HEK293 (cell line): ENCODE data around the gene IDI1.
"Not testable (repeated sequence)": the region's sequence is repeated elsewhere in the genome, so short reads cannot be mapped to it uniquely, and the experiment has no call there.

Experiments used
- CTCF ChIA-PET: fragments of 350-600 bp; formaldehyde crosslinking; extraction: SDS; loops from one replicate; lab custom pipeline; 2021; ENCODE audit warnings: antibody characterized with exemption; lab: Yijun Ruan, JAX
- POLR2A ChIA-PET: fragments of 300-600 bp; formaldehyde crosslinking; extraction: SDS; loops from one replicate; lab custom pipeline; 2020; ENCODE audit warnings: antibody characterized with exemption, inconsistent platforms; lab: Yijun Ruan, JAX
- H3K27ac ChIP-seq: fragments of 200-500 bp; sonication (Bioruptor generic); 2 replicates; pipeline ENCODE4 v1.5.1; 2014; ENCODE audit warnings: low read depth, low read length, control low read depth, inconsistent platforms; ENCODE audit errors: extremely low read depth
- H3K36me3 ChIP-seq, 2 experiments: fragments of 200-500 bp in 1 of 2; sonication (Bioruptor generic) in 1 of 2; 1 replicate in 1 of 2; 2 replicates in 1 of 2; pipeline ENCODE4 v1.5.1; 2014 to 2017; ENCODE audit warnings: inconsistent platforms in 2 of 2, low read length in 2 of 2; ENCODE audit not compliant: control insufficient read depth in 2 of 2, insufficient read depth in 1 of 2
- H3K4me1 ChIP-seq: fragments of 200-500 bp; sonication (Bioruptor generic); 2 replicates; pipeline ENCODE4 v1.5.1; 2014; ENCODE audit warnings: mild to moderate bottlenecking, low read length, inconsistent platforms; ENCODE audit not compliant: control insufficient read depth, insufficient read depth
- H3K4me3 ChIP-seq: 2 replicates; pipeline ENCODE4 v1.5.1; 2011; ENCODE audit warnings: low read depth, mild to moderate bottlenecking, control low read depth, low read length, moderate library complexity
- H3K9me3 ChIP-seq: fragments of 200-500 bp; sonication (Bioruptor generic); 2 replicates; pipeline ENCODE4 v1.5.1; 2014; ENCODE audit warnings: low read depth, low read length, inconsistent platforms; ENCODE audit not compliant: control insufficient read depth, insufficient read depth
- HOXA7 ChIP-seq: sonication (generic); formaldehyde crosslinking; IDR thresholded peaks from 2 replicates; pipeline ENCODE4 v1.8.1; 2022; ENCODE audit warnings: missing genetic modification reagents, borderline replicate concordance
- KLF10 ChIP-seq: fragments of 450-650 bp; IDR thresholded peaks from 2 replicates; pipeline ENCODE4 v1.5.1; 2018; ENCODE audit warnings: missing biosample characterization, mild to moderate bottlenecking, missing genetic modification characterization
- ZBTB1 ChIP-seq: fragments of 450-650 bp; formaldehyde crosslinking; IDR thresholded peaks from 2 replicates; pipeline ENCODE4 v1.5.1; 2016; ENCODE audit warnings: missing biosample characterization, missing genetic modification characterization
- ZBTB10 ChIP-seq: fragments of 450-650 bp; formaldehyde crosslinking; IDR thresholded peaks from 2 replicates; pipeline ENCODE4 v1.5.1; 2016; ENCODE audit warnings: missing biosample characterization, missing genetic modification characterization
- ZBTB17 ChIP-seq: fragments of 450-650 bp; formaldehyde crosslinking; IDR thresholded peaks from 2 replicates; pipeline ENCODE4 v1.5.1; 2016; ENCODE audit warnings: missing biosample characterization, missing genetic modification characterization
- ZBTB7A ChIP-seq: fragments of 450-650 bp; formaldehyde crosslinking; IDR thresholded peaks from 2 replicates; pipeline ENCODE4 v1.5.1; 2016; ENCODE audit warnings: low read depth, missing biosample characterization, missing genetic modification characterization
- ZNF23 ChIP-seq: fragments of 450-650 bp; formaldehyde crosslinking; IDR thresholded peaks from 2 replicates; pipeline ENCODE4 v1.5.1; 2016; ENCODE audit warnings: missing biosample characterization, missing genetic modification characterization, borderline replicate concordance
- ZNF248 ChIP-seq: fragments of 450-650 bp; formaldehyde crosslinking; IDR thresholded peaks from 2 replicates; pipeline ENCODE4 v1.5.1; 2017; ENCODE audit warnings: missing biosample characterization, missing genetic modification characterization
- ZNF37A ChIP-seq: fragments of 450-650 bp; IDR thresholded peaks from 2 replicates; pipeline ENCODE4 v1.5.1; 2018; ENCODE audit warnings: missing biosample characterization, missing genetic modification characterization
- ZNF747 ChIP-seq: fragments of 450-650 bp; formaldehyde crosslinking; IDR thresholded peaks from 2 replicates; pipeline ENCODE4 v1.5.1; 2016; ENCODE audit warnings: missing biosample characterization, missing genetic modification characterization
- TF ChIP-seq, protein P1 (sequence below): fragments of 450-650 bp; formaldehyde crosslinking; IDR thresholded peaks from 2 replicates; pipeline ENCODE4 v1.5.1; 2016; ENCODE audit warnings: missing biosample characterization, missing genetic modification characterization
- TF ChIP-seq, protein P2 (sequence below): fragments of 450-650 bp; formaldehyde crosslinking; optimal IDR thresholded peaks from 2 replicates; pipeline ENCODE3; 2016; ENCODE audit warnings: missing biosample characterization, mild to moderate bottlenecking, missing genetic modification characterization

IDI1 gene

DNA sequence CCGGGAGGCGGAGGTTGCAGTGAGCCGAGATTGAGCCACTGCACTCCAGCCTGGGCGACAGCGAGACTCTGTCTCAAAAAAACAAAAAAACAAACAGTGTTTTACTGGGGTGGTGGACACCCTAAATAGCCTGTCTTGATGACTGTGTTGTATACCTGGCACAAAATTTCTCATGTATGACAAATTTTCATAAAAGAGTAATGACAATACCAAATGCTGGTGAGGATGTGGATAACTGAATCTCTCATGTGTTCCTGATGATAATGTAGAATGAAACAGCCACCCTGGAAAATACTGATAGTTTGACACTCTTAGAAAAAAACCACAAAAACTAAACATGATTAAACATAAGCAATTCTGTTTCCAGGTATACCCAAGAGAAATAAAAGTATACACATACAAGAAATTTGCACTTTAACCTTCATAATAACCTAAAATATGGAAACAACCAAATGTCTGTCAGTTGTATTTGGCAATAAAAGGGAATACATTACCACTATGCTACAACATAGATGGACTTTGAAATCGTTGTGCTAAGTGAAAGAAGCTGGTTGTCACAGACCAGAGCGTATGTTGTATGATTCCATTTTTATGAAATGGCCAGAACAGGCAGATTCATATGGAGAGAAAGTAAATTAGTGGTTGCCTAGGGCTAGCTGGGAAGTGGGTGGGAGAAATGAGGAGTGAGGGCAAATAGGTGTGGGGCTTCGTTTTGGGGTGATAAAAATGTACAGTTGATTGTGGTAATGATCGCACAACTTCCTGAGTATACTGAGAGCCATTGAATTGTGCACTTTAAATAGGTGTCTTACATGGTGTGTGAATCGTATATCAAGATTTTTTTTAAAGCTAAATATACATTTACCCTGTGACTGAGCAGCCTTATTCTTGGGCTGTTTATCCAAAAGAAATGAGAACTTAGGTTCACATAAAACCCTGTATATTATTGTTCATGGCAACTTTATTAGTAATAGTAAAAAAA lies 19.8 kb upstream of the IDI1 start (continued):
- TF ChIP-seq, protein P1, sequence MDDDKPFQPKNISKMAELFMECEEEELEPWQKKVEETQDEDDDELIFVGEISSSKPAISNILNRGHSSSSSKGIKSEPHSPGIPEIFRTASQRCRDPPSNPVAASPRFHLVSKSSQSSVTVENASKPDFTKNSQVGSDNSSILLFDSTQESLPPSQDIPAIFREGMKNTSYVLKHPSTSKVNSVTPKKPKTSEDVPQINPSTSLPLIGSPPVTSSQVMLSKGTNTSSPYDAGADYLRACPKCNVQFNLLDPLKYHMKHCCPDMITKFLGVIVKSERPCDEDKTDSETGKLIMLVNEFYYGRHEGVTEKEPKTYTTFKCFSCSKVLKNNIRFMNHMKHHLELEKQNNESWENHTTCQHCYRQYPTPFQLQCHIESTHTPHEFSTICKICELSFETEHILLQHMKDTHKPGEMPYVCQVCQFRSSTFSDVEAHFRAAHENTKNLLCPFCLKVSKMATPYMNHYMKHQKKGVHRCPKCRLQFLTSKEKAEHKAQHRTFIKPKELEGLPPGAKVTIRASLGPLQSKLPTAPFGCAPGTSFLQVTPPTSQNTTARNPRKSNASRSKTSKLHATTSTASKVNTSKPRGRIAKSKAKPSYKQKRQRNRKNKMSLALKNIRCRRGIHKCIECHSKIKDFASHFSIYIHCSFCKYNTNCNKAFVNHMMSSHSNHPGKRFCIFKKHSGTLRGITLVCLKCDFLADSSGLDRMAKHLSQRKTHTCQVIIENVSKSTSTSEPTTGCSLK (tag by site-specific recombination): no peak
- TF ChIP-seq ZNF747 (tag by site-specific recombination): no peak
- TF ChIP-seq ZBTB17 (tag by site-specific recombination): no peak

GRCh38 chr10:1066734-1067133 lies 17.8 kb upstream of the IDI1 start:
- H3K4me3 ChIP-seq: not testable (repeated sequence)

DNA sequence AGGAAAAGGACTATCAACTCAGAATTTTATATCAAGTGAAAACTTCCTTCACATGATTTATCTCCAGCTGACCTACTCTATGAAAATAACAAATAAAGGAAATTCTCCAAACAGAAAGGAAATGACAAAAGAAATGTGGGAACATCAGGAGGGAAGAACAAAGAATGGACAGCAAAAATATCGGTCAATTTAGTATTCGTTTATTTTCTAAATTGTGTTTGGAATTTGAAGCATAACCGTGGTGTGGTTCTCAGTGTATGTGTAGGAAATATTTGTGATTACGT lies 16.0 kb upstream of the IDI1 start:
- no peak for TF ChIP-seq ZBTB1 (tag by site-specific recombination)
- no peak for TF ChIP-seq ZNF248
- no peak for TF ChIP-seq ZBTB10 (tag by site-specific recombination)
- TF ChIP-seq HOXA7: no peak
- TF ChIP-seq, protein P2, sequence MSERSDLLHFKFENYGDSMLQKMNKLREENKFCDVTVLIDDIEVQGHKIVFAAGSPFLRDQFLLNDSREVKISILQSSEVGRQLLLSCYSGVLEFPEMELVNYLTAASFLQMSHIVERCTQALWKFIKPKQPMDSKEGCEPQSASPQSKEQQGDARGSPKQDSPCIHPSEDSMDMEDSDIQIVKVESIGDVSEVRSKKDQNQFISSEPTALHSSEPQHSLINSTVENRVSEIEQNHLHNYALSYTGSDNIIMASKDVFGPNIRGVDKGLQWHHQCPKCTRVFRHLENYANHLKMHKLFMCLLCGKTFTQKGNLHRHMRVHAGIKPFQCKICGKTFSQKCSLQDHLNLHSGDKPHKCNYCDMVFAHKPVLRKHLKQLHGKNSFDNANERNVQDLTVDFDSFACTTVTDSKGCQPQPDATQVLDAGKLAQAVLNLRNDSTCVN (tag by site-specific recombination): no peak
- no peak for TF ChIP-seq ZBTB7A
- TF ChIP-seq ZNF37A (tag by site-specific recombination): no peak
- TF ChIP-seq ZNF23 (tag by site-specific recombination): no peak
- TF ChIP-seq KLF10 (tag by site-specific recombination): no peak
- Histone ChIP-seq H3K4me3 (no peak overlapping the region), H3K27ac (no peak overlapping the region), H3K9me3 (no peaks in the 10 kb centered on the region), H3K36me3 (peaks cover 0 to 9% of the 10 kb centered on the region in 2 experiments; a peak in 2 of 3 replicates), H3K4me1 (no peaks in the 10 kb centered on the region)
- CTCF ChIA-PET: interaction anchor here (0.6 kb wide), 2 partner anchors 77 to 867 kb away, joined by 3 read pairs; partner anchors contain the start of gene GTPBP4
- POLR2A ChIA-PET: no interaction called here

More at GRCh38 chr10:1066734-1067133, 17.8 kb upstream of the IDI1 start:
- H3K36me3 ChIP-seq, H3K27ac ChIP-seq, CTCF ChIA-PET, H3K9me3 ChIP-seq, POLR2A ChIA-PET, H3K4me1 ChIP-seq: not testable (repeated sequence)
